Measurements from ENCODE around the gene CYTH1. TPM values are rescaled to one million over a fixed set of nuclear protein-coding genes. Genes with fewer than 3 reads are reported as not detected.

The CYTH1 gene
- total and polyA plus RNA-seq, 2 donors (not counting 1 experiment from before 2014, with no cell fraction given) = 255 to 353 TPM

- Histone ChIP-seq H3K27ac (ENCODE audit: low read length in 2 of 2) (no peak overlapping the region), H3K4me1 (ENCODE audit: control insufficient read depth in 2 of 2, insufficient read depth in 2 of 2, low read length in 2 of 2) (peaks cover 0 to 10% of the 10 kb centered on the region in 2 donors), H3K4me3 (ENCODE audit: control extremely low read depth in 1 of 5, extremely low read depth in 1 of 5, insufficient read depth in 1 of 5, low read depth in 2 of 5, low read length in 4 of 5) (no peak overlapping the region), H3K9me3 (ENCODE audit: control extremely low read depth in 1 of 3, control insufficient read depth in 2 of 3, insufficient read depth in 1 of 3, low read length in 2 of 3) (no peaks in the 10 kb centered on the region), H3K79me2 (ENCODE audit: control insufficient read depth, insufficient read depth, low read length) (peaks cover 7% of the 10 kb centered on the region), H3K27me3 (replicated peaks in 1 of 4; ENCODE audit: control extremely low read depth in 1 of 4, control insufficient read depth in 3 of 4, insufficient read depth in 4 of 4, low read length in 3 of 4) (no peaks in the 10 kb centered on the region), H3K36me3 (replicated peaks in 1 of 2; ENCODE audit: control extremely low read depth in 1 of 2, control insufficient read depth in 1 of 2, extremely low read depth in 1 of 2, insufficient read depth in 2 of 2, low read length in 1 of 2) (peaks cover 0 to 40% of the 10 kb centered on the region in 2 experiments), H3K9ac (ENCODE audit: low read length) (no peak overlapping the region), H4K20me1 (ENCODE audit: control insufficient read depth, insufficient read depth, low read length, poor library complexity, severe bottlenecking) (no peaks in the 10 kb centered on the region), H3K4me2 (replicated peaks; ENCODE audit: low read depth, low read length, poor library complexity, severe bottlenecking) (no peak overlapping the region), H2AFZ (ENCODE audit: insufficient read depth, low read depth, low read length, poor library complexity, severe bottlenecking) (no peak overlapping the region)
- ChIA-PET CTCF (no interaction called here), POLR2A (interaction anchor here (0.7 kb wide), 1 partner anchor 229 kb away, joined by 5 read pairs; no protein-coding TSS in a partner anchor)
- DNase-seq (no peak), ATAC-seq (ENCODE audit: low read depth) (no peak)
- Mint-ChIP-seq H3K9me3 (ENCODE audit: insufficient read depth) (no peaks in the 10 kb centered on the region), H3K4me1 (peaks cover 6% of the 10 kb centered on the region), H3K4me3 (no peak overlapping the region), H3K27ac (no peak overlapping the region), H3K27me3 (no peaks in the 10 kb centered on the region)
- WGBS (ENCODE audit: insufficient coverage) = 95% methylated on average over 9 of the region's 10 CpGs
- intact Hi-C loops (cut with micrococcal nuclease) = no loop called here
- TF ChIP-seq EZH2 (IDR thresholded peaks at IDR 0.05; ENCODE audit: borderline replicate concordance, insufficient read depth, low read depth, low read length, poor library complexity, severe bottlenecking) = no peak
- TF ChIP-seq CTCF (IDR thresholded peaks at IDR 0.05) = no peak
These were observed 11.3 kb upstream of the CYTH1 start for GRCh38 chr17:78793415-78793814.

GRCh38 chr17:78791840-78792709 lies 10.0 kb upstream of the CYTH1 start:
- Mint-ChIP-seq H3K27ac (no peak overlapping the region), H3K27me3 (no peaks in the 10 kb centered on the region), H3K9me3 (ENCODE audit: insufficient read depth) (no peaks in the 10 kb centered on the region), H3K4me1 (peaks cover 6% of the 10 kb centered on the region), H3K4me3 (no peak overlapping the region)
- H3K36me3 ChIP-seq (replicated peaks in 1 of 2; ENCODE audit: control extremely low read depth in 1 of 2, control insufficient read depth in 1 of 2, extremely low read depth in 1 of 2, insufficient read depth in 2 of 2, low read length in 1 of 2) = peaks cover 0 to 27% of the 10 kb centered on the region in 2 experiments
- TF ChIP-seq CTCF (IDR thresholded peaks at IDR 0.05) = no peak
- no peak for TF ChIP-seq EZH2 (IDR thresholded peaks at IDR 0.05; ENCODE audit: borderline replicate concordance, insufficient read depth, low read depth, low read length, poor library complexity, severe bottlenecking)
- H3K9me3 ChIP-seq (ENCODE audit: control extremely low read depth in 1 of 3, control insufficient read depth in 2 of 3, insufficient read depth in 1 of 3, low read length in 2 of 3) = no peaks in the 10 kb centered on the region
- H3K27me3 ChIP-seq (replicated peaks in 1 of 4; ENCODE audit: control extremely low read depth in 1 of 4, control insufficient read depth in 3 of 4, insufficient read depth in 4 of 4, low read length in 3 of 4) = no peaks in the 10 kb centered on the region
- H3K9ac ChIP-seq (ENCODE audit: low read length) = no peak overlapping the region
- no peak overlapping the region for H3K4me2 ChIP-seq (replicated peaks; ENCODE audit: low read depth, low read length, poor library complexity, severe bottlenecking)
- H3K79me2 ChIP-seq (ENCODE audit: control insufficient read depth, insufficient read depth, low read length) = no peaks in the 10 kb centered on the region
- intact Hi-C loops (cut with micrococcal nuclease) = no loop called here
- ATAC-seq (ENCODE audit: low read depth) (no peak), DNase-seq (no peak)
- H3K27ac ChIP-seq (ENCODE audit: low read length in 2 of 2) = no peak overlapping the region
- no peaks in the 10 kb centered on the region for H4K20me1 ChIP-seq (ENCODE audit: control insufficient read depth, insufficient read depth, low read length, poor library complexity, severe bottlenecking)
- ChIA-PET POLR2A (no interaction called here), CTCF (no interaction called here)
- H2AFZ ChIP-seq (ENCODE audit: insufficient read depth, low read depth, low read length, poor library complexity, severe bottlenecking) = no peak overlapping the region
- no peak overlapping the region for H3K4me3 ChIP-seq (ENCODE audit: control extremely low read depth in 1 of 5, extremely low read depth in 1 of 5, insufficient read depth in 1 of 5, low read depth in 2 of 5, low read length in 4 of 5)
- 93% methylated on average over 11 of the region's 11 CpGs for WGBS (ENCODE audit: insufficient coverage)
- peaks cover 0 to 10% of the 10 kb centered on the region in 2 donors for H3K4me1 ChIP-seq (ENCODE audit: control insufficient read depth in 2 of 2, insufficient read depth in 2 of 2, low read length in 2 of 2)

All from B cell (primary cell).